ENCODE data around the gene MFAP5.
A peak's percentile ranks its signal among the peaks of the same experiment; 100 is the strongest.

The MFAP5 gene, protein sequence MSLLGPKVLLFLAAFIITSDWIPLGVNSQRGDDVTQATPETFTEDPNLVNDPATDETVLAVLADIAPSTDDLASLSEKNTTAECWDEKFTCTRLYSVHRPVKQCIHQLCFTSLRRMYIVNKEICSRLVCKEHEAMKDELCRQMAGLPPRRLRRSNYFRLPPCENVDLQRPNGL

DNA sequence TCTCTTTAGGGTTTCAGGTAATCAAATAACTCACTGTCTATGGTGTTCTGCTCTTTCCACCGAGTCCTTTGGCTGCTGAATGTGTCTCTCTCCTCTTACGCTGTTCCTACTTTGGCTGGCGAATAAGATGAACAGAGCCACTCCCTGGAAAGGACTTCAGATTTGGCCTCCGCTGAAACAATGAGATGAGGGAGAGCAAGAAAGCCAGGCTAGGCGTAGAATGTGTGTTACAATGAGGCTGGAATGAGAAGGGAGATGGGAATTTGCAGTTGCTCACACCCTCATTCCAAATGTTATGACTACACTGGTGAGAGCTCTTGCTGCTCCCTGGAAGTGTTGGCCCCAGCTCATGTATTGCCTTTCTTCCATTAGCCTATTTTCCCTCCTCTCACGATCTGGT is at the start of gene MFAP5:
TSS of gene MFAP5 (minus strand) at position 234 of the 400 bp plus-strand sequence. CDS start 722 bp downstream, outside the sequence.
- peak within 1 kb of the TSS; percentile 54 for H3K27ac ChIP-seq (ENCODE audit: low read depth, low read length)

DNA sequence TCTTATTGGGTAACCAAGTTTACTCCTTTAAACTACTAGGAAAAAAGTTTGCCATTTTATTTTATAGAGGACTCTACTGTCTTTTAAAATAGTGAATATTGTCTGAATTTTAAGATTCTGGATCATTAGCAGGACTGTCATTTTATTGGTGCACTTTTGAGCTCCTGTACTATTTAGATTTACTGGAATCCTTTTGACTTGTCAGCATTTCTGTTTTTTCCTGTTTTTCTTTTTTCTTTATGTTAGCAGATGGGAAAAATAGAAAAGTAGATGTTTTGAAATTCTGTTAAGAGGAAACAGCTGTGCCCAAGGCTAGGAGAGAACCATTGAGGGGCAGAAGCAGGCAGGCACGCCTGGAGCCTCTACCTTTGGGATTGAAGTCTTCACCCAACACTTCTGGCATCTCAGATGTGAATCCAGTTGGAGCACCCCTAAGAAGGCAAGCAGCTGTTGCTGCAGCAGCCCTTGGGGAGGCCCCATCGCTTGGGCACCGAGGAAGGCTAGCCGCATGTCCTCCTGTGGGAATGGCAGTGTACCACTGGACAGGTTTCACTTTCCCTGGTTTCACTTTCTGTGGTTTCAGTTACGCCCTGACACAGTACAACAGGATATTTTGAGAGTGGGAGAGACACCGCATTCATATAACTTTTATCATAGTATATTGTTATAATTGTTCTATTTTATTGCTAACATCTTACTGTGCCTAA is 46.7 kb upstream of the MFAP5 start:
- Histone ChIP-seq H3K27me3 (ENCODE audit: control insufficient read depth in 5 of 5, insufficient read depth in 4 of 5, low read length in 5 of 5) (no peaks in the 10 kb centered on the region), H3K9me3 (ENCODE audit: control insufficient read depth in 5 of 5, low read length in 5 of 5) (no peaks in the 10 kb centered on the region), H3K36me3 (ENCODE audit: control insufficient read depth in 5 of 5, insufficient read depth in 5 of 5, low read length in 5 of 5) (peaks cover 0 to 4% (median 0%) of the 10 kb centered on the region in 5 donors), H3K4me3 (ENCODE audit: low read depth in 1 of 5, low read length in 5 of 5) (peak overlapping the region; percentile 42 to 76 (median 64)), H3K9ac (ENCODE audit: low read length in 5 of 5) (peak overlapping the region in 4 of 5 donors; percentile 33 to 75 (median 50)), H3K4me1 (ENCODE audit: control insufficient read depth in 5 of 5, insufficient read depth in 5 of 5, low read length in 5 of 5) (peaks cover 2 to 36% (median 19%) of the 10 kb centered on the region in 5 donors), H3K27ac (ENCODE audit: low read depth, low read length) (peak overlapping the region; percentile 61)

More for the DNA sequence above, at the start of gene MFAP5:
- Histone ChIP-seq H3K4me3 (ENCODE audit: low read depth in 1 of 5, low read length in 5 of 5) (peak within 1 kb of the TSS; percentile 38 to 63 (median 58)), H3K9me3 (ENCODE audit: control insufficient read depth in 5 of 5, low read length in 5 of 5) (no peaks in the 10 kb centered on the region), H3K4me1 (ENCODE audit: control insufficient read depth in 5 of 5, insufficient read depth in 5 of 5, low read length in 5 of 5) (peaks cover 0 to 76% (median 46%) of the 10 kb centered on the region in 5 donors), H3K9ac (ENCODE audit: low read length in 5 of 5) (peak within 1 kb of the TSS in 4 of 5 donors; percentile 21 to 40 (median 33)), H3K27me3 (ENCODE audit: control insufficient read depth in 5 of 5, insufficient read depth in 4 of 5, low read length in 5 of 5) (no peaks in the 10 kb centered on the region), H3K36me3 (ENCODE audit: control insufficient read depth in 5 of 5, insufficient read depth in 5 of 5, low read length in 5 of 5) (no peaks in the 10 kb centered on the region)

DNA sequence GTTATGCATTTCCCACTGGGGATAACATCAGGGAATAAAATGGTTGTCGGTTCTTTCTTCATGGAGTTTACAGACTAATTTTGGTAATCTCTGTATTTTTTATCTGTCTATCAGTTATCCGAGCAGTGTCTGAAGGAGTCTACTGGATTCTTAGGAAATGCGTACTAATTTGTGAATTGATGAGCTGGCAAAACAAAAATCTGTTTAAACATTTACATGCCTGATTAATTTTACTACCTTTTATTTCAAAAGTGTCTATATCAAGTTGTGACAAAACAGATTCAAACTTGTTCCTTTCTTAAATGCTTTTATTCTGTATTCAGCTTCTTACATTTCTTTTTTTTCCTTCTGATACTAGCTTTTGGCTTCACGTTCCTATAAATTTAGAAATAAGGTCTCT is 39.5 kb upstream of the MFAP5 start:
- Histone ChIP-seq H3K27ac (ENCODE audit: low read depth, low read length) (peak overlapping the region; percentile 91), H3K9ac (ENCODE audit: low read length in 5 of 5) (no peak overlapping the region), H3K9me3 (ENCODE audit: control insufficient read depth in 5 of 5, low read length in 5 of 5) (no peaks in the 10 kb centered on the region), H3K4me3 (ENCODE audit: low read depth in 1 of 5, low read length in 5 of 5) (no peak overlapping the region), H3K36me3 (ENCODE audit: control insufficient read depth in 5 of 5, insufficient read depth in 5 of 5, low read length in 5 of 5) (peaks cover 0 to under 1% (median 0%) of the 10 kb centered on the region in 5 donors), H3K27me3 (ENCODE audit: control insufficient read depth in 5 of 5, insufficient read depth in 4 of 5, low read length in 5 of 5) (no peaks in the 10 kb centered on the region), H3K4me1 (ENCODE audit: control insufficient read depth in 5 of 5, insufficient read depth in 5 of 5, low read length in 5 of 5) (peaks cover 0 to 48% (median 43%) of the 10 kb centered on the region in 5 donors)

DNA sequence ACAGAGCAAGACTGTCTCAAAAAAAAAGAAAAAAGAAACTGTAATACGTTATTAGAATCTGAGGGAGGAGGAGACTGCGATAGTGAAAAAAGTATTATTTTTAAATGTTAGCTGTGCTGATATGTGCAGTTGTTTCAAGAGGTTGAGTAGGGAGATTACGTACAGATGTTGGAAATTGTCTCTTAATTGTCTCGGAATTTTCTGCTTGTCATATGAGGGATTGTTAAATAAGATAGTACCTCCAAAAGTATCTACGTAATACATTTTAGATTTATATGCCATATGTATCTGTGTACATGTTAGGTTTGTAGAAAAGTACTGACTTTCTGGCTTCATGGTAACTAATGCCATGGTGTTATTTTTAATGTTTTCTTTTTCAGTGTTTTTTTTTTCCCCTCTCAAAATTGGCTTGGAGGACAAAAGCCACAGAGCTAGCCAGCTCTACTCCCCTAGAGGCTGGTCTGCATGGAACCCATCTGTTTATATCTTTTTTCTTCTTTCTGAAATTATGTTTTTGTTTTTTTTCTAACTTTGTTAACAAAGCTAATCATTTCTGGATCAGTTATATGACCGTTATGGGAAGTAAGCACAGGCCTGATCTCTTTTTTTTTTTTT is 38.5 kb upstream of the MFAP5 start:
- Histone ChIP-seq H3K4me1 (ENCODE audit: control insufficient read depth in 5 of 5, insufficient read depth in 5 of 5, low read length in 5 of 5) (peaks cover 0 to 53% (median 48%) of the 10 kb centered on the region in 5 donors), H3K27ac (ENCODE audit: low read depth, low read length) (peak overlapping the region; percentile 91), H3K27me3 (ENCODE audit: control insufficient read depth in 5 of 5, insufficient read depth in 4 of 5, low read length in 5 of 5) (no peaks in the 10 kb centered on the region), H3K9ac (ENCODE audit: low read length in 5 of 5) (peak overlapping the region in 2 of 5 donors; percentile 46 to 59), H3K9me3 (ENCODE audit: control insufficient read depth in 5 of 5, low read length in 5 of 5) (no peaks in the 10 kb centered on the region), H3K4me3 (ENCODE audit: low read depth in 1 of 5, low read length in 5 of 5) (peak overlapping the region in 2 of 5 donors; percentile 22 to 33), H3K36me3 (ENCODE audit: control insufficient read depth in 5 of 5, insufficient read depth in 5 of 5, low read length in 5 of 5) (no peaks in the 10 kb centered on the region)

DNA sequence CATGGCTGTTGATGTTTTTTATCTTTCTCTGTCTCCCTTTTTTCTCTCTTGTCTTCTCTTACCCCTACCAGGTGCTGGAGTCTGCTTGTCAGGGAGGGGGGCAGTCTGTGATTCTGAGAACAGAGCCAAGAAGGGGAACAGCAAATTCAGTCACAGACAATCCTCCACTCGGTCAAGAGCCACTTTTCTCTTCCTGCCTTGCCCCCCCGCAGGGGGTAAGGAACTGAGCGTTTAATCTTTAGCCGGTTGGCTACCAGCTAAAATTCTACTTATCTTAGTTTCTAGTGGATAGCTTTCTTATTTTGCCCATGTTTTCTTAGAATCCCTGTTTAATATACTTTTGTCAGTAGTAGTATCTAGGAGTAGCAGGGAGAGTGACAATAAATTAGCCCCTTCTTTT is 37.1 kb upstream of the MFAP5 start:
- Histone ChIP-seq H3K4me3 (ENCODE audit: low read depth in 1 of 5, low read length in 5 of 5) (peak overlapping the region in 4 of 5 donors; percentile 7 to 84 (median 25)), H3K9ac (ENCODE audit: low read length in 5 of 5) (peak overlapping the region in 4 of 5 donors; percentile 31 to 95 (median 92)), H3K36me3 (ENCODE audit: control insufficient read depth in 5 of 5, insufficient read depth in 5 of 5, low read length in 5 of 5) (no peaks in the 10 kb centered on the region), H3K4me1 (ENCODE audit: control insufficient read depth in 5 of 5, insufficient read depth in 5 of 5, low read length in 5 of 5) (peaks cover 0 to 53% (median 48%) of the 10 kb centered on the region in 5 donors), H3K27ac (ENCODE audit: low read depth, low read length) (peak overlapping the region; percentile 91), H3K9me3 (ENCODE audit: control insufficient read depth in 5 of 5, low read length in 5 of 5) (no peaks in the 10 kb centered on the region), H3K27me3 (ENCODE audit: control insufficient read depth in 5 of 5, insufficient read depth in 4 of 5, low read length in 5 of 5) (no peaks in the 10 kb centered on the region)

DNA sequence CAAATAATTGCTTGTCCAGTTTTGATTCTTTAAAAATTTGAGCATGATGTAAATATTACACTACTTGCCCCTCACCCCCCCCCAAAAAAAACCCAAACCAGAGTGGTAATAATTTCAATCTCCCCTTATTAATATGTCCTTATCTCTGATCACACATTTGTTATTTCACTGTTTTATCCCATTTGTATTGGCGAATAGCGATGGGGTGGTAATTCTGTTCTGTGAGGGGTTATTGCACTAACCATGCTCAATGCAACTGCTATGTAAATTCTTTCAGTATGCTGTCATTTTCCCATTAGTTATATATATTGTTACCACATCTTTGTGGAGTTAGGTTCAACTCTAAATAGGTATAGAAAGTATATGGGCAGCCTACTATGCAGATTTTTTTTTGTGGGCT is 36.3 kb upstream of the MFAP5 start:
- Histone ChIP-seq H3K4me3 (ENCODE audit: low read depth in 1 of 5, low read length in 5 of 5) (peak overlapping the region; percentile 77 to 89 (median 84)), H3K9ac (ENCODE audit: low read length in 5 of 5) (peak overlapping the region; percentile 44 to 95 (median 90)), H3K27me3 (ENCODE audit: control insufficient read depth in 5 of 5, insufficient read depth in 4 of 5, low read length in 5 of 5) (no peaks in the 10 kb centered on the region), H3K27ac (ENCODE audit: low read depth, low read length) (peak overlapping the region; percentile 91), H3K36me3 (ENCODE audit: control insufficient read depth in 5 of 5, insufficient read depth in 5 of 5, low read length in 5 of 5) (no peaks in the 10 kb centered on the region), H3K9me3 (ENCODE audit: control insufficient read depth in 5 of 5, low read length in 5 of 5) (no peaks in the 10 kb centered on the region), H3K4me1 (ENCODE audit: control insufficient read depth in 5 of 5, insufficient read depth in 5 of 5, low read length in 5 of 5) (peaks cover 0 to 53% (median 48%) of the 10 kb centered on the region in 5 donors)

DNA sequence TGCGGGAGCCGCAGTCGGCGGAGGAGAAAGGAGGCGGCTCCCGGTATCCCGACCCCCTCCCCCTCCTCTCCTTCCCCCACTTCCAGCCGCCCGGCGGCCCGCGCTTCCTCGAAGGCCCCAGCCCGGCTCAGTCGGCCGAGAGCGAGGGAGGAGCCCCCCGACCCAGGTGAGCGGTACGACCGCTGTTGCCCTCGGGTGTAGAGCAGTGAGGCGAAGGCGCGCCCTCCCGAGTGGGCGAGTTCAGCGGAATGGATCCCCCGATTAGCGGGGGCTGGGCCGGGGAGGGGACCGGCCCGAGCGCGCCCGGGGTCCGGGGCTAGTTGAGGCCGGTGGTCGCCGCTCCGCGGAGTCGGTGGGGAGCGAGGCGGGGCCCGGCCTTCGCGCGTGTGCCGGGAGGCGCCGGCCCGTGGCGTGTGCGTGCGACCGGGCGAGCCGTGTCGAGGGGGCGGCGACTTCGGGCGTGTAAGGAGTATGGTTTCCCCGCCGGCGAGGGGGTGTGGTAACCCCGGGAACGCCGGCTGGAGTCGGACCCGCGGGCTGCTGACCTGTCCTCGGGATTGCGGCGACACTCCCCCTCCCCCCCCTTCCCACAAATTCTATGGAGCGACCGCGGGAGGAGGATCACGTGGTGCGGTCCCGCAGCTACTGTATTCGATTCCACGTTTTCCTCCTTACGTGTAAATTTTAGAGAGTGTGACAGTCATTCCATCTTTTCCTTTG is 35.7 kb upstream of the MFAP5 start:
- peak overlapping the region; percentile 91 for H3K27ac ChIP-seq (ENCODE audit: low read depth, low read length)
- no peaks in the 10 kb centered on the region for H3K36me3 ChIP-seq (ENCODE audit: control insufficient read depth in 5 of 5, insufficient read depth in 5 of 5, low read length in 5 of 5)
- H3K9me3 ChIP-seq (ENCODE audit: control insufficient read depth in 5 of 5, low read length in 5 of 5): no peaks in the 10 kb centered on the region
- H3K4me1 ChIP-seq (ENCODE audit: control insufficient read depth in 5 of 5, insufficient read depth in 5 of 5, low read length in 5 of 5): peaks cover 0 to 52% (median 48%) of the 10 kb centered on the region in 5 donors
- H3K4me3 ChIP-seq (ENCODE audit: low read depth in 1 of 5, low read length in 5 of 5): peak overlapping the region; percentile 77 to 89 (median 84)
- H3K9ac ChIP-seq (ENCODE audit: low read length in 5 of 5): peak overlapping the region; percentile 44 to 95 (median 90)
- no peaks in the 10 kb centered on the region for H3K27me3 ChIP-seq (ENCODE audit: control insufficient read depth in 5 of 5, insufficient read depth in 4 of 5, low read length in 5 of 5)

DNA sequence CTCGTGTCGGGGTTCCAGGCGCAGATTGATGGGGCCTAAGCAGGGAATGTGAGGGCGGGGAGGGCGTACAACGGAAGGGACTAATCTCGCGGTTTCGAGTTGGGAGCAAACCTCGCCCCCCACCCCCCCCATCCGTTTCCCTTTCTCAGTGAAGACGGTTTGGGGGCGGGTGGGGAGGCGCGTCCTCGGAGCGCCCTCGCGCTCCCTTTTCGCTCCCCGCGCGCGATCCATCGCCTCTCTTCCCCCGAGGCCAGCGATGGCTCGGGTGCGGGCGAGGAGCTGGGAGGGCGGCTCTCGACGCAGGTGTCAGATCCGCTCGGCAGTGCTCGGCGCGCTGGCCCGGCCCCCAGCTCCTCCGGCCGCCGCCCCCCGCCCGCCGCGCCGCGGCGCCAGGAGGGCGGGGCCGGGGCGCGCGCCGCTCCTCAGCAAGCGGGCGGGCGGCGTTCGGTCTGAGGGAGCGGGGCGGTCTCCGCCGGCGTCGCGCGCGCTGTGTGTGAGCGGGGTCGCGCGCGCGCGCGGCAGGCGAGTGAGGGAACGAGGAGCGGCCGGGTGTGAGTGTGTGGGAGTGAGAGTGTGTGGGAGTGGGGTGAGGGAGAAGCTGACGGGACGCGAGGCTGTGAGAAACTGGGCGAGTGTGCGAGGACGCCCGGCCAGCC is 35.0 kb upstream of the MFAP5 start, which contains the start of gene RIMKLB:
TSS of gene RIMKLB (plus strand) at position 516 of the 656 bp plus-strand sequence. CDS start 15,876 bp downstream, outside the sequence.
- peaks cover 0 to 47% (median 45%) of the 10 kb centered on the region in 5 donors for H3K4me1 ChIP-seq (ENCODE audit: control insufficient read depth in 5 of 5, insufficient read depth in 5 of 5, low read length in 5 of 5)
- H3K9me3 ChIP-seq (ENCODE audit: control insufficient read depth in 5 of 5, low read length in 5 of 5): no peaks in the 10 kb centered on the region
- H3K27ac ChIP-seq (ENCODE audit: low read depth, low read length): peak within 1 kb of the TSS; percentile 91
- peak within 1 kb of the TSS; percentile 44 to 95 (median 90) for H3K9ac ChIP-seq (ENCODE audit: low read length in 5 of 5)
- peak within 1 kb of the TSS; percentile 77 to 89 (median 84) for H3K4me3 ChIP-seq (ENCODE audit: low read depth in 1 of 5, low read length in 5 of 5)
- no peaks in the 10 kb centered on the region for H3K36me3 ChIP-seq (ENCODE audit: control insufficient read depth in 5 of 5, insufficient read depth in 5 of 5, low read length in 5 of 5)
- no peaks in the 10 kb centered on the region for H3K27me3 ChIP-seq (ENCODE audit: control insufficient read depth in 5 of 5, insufficient read depth in 4 of 5, low read length in 5 of 5)

DNA sequence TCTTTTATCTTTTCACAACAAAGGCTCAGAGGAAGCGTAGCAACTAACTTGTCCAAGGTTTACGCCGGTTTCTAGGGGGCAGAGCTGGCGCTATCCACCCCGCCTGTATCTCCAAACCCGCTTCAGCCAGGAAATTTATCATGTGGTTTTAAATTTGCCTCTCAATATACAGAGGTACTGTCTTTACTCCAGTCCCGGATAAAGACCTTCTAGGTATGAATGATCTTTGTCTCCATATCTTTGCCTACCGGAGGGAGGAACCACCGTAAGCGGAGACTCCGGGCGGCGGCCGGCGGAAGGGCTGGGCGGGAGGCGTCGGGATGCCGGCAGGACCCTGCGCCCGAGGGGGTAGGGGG is 34.5 kb upstream of the MFAP5 start:
- H3K27me3 ChIP-seq (ENCODE audit: control insufficient read depth in 5 of 5, insufficient read depth in 4 of 5, low read length in 5 of 5): no peaks in the 10 kb centered on the region
- no peaks in the 10 kb centered on the region for H3K9me3 ChIP-seq (ENCODE audit: control insufficient read depth in 5 of 5, low read length in 5 of 5)
- H3K4me1 ChIP-seq (ENCODE audit: control insufficient read depth in 5 of 5, insufficient read depth in 5 of 5, low read length in 5 of 5): peaks cover 0 to 47% (median 42%) of the 10 kb centered on the region in 5 donors
- H3K4me3 ChIP-seq (ENCODE audit: low read depth in 1 of 5, low read length in 5 of 5): peak overlapping the region; percentile 73 to 89 (median 84)
- H3K36me3 ChIP-seq (ENCODE audit: control insufficient read depth in 5 of 5, insufficient read depth in 5 of 5, low read length in 5 of 5): no peaks in the 10 kb centered on the region
- H3K9ac ChIP-seq (ENCODE audit: low read length in 5 of 5): peak overlapping the region; percentile 38 to 79 (median 77)
- H3K27ac ChIP-seq (ENCODE audit: low read depth, low read length): peak overlapping the region; percentile 76
